ENCODE data around the gene GATC. TPM values are rescaled to one million over a fixed set of nuclear protein-coding genes. Genes with fewer than 3 reads are reported as not detected.

Gene GATC
- total and polyA plus RNA-seq, 7 donors: 6.4 to 17.6 (median 9.1) TPM

- intact Hi-C loops (cut with DNase I): no loop called here
- Histone ChIP-seq H3K27me3 (ENCODE audit: insufficient read depth in 3 of 3, low read length in 2 of 3) (no peaks in the 10 kb centered on the region), H3K9me3 (no peaks in the 10 kb centered on the region), H3K36me3 (ENCODE audit: insufficient read depth in 1 of 2, low read depth in 1 of 2) (peaks cover 2 to 7% of the 10 kb centered on the region in 2 donors), H3K4me1 (peaks cover 12% of the 10 kb centered on the region), H3K27ac (peak overlapping the region; percentile 5), H3K4me3 (no peak overlapping the region)
- DNase-seq (peak in 1 of 2 donors; percentile 64), ATAC-seq (peak in 1 of 4 donors; percentile 29)
- no peak for TF ChIP-seq CTCF (IDR thresholded peaks at IDR 0.05)
- WGBS, 3 donors: 24 to 61% (median 31%) methylated on average over 2 of the region's 2 CpGs
Observed at GRCh38 chr12:120490833-120491512, 44.7 kb downstream of the GATC start.

- peak overlapping the region; percentile 55 for H3K27ac ChIP-seq
- peaks cover 27% of the 10 kb centered on the region for H3K4me1 ChIP-seq
- no peaks in the 10 kb centered on the region for H3K9me3 ChIP-seq
- peaks cover 4 to 27% of the 10 kb centered on the region in 2 donors for H3K36me3 ChIP-seq (ENCODE audit: insufficient read depth in 1 of 2, low read depth in 1 of 2)
- H3K4me3 ChIP-seq: peak overlapping the region; percentile 99
- no peak for DNase-seq
- H3K27me3 ChIP-seq (ENCODE audit: insufficient read depth in 3 of 3, low read length in 2 of 3): no peaks in the 10 kb centered on the region
- no peak for TF ChIP-seq CTCF (IDR thresholded peaks at IDR 0.05)
- ATAC-seq: no peak
- intact Hi-C loops (cut with DNase I): loop anchor here in 1 of 2 donors (5.0 kb wide), 1 partner anchor 87 kb away; the partner anchor contains the start of gene POP5
- 18 to 25% (median 22%) methylated on average over 17 of the region's 17 CpGs for WGBS, 3 donors
Observed at GRCh38 chr12:120495186-120495730, 49.0 kb downstream of the GATC start.

- H3K27ac ChIP-seq: peak within 1 kb of the TSS; percentile 80
- H3K4me3 ChIP-seq: peak within 1 kb of the TSS; percentile 99
- ATAC-seq (peak; percentile 98 to 100 (median 99)), DNase-seq (peak; percentile 94 to 98)
- H3K4me1 ChIP-seq: peaks cover 27% of the 10 kb centered on the region
- no peaks in the 10 kb centered on the region for H3K9me3 ChIP-seq
- peak; percentile 9 for TF ChIP-seq CTCF (IDR thresholded peaks at IDR 0.05)
- H3K36me3 ChIP-seq (ENCODE audit: insufficient read depth in 1 of 2, low read depth in 1 of 2): peaks cover 9 to 33% of the 10 kb centered on the region in 2 donors
- intact Hi-C loops (cut with DNase I): loop anchor here in 1 of 2 donors (5.0 kb wide), 1 partner anchor 86 kb away; the partner anchor contains the start of gene POP5
- WGBS, 3 donors: 0 to 1% (median 1%) methylated on average over 40 to 53 of the region's 53 CpGs
- no peaks in the 10 kb centered on the region for H3K27me3 ChIP-seq (ENCODE audit: insufficient read depth in 3 of 3, low read length in 2 of 3)
Observed at GRCh38 chr12:120495731-120496412, 49.6 kb downstream of the GATC start, which contains the start of gene DYNLL1. Gene DYNLL1 (plus strand): TSS chr12:120496113. CDS start chr12:120496422, 309 bp downstream.

- peak; percentile 46 to 80 (median 60) for ATAC-seq
- Histone ChIP-seq H3K36me3 (ENCODE audit: insufficient read depth in 1 of 2, low read depth in 1 of 2) (peaks cover 9 to 41% of the 10 kb centered on the region in 2 donors), H3K27me3 (ENCODE audit: insufficient read depth in 3 of 3, low read length in 2 of 3) (no peaks in the 10 kb centered on the region), H3K9me3 (no peaks in the 10 kb centered on the region), H3K27ac (peak overlapping the region; percentile 80), H3K4me3 (peak overlapping the region; percentile 99), H3K4me1 (peaks cover 21% of the 10 kb centered on the region)
- peak; percentile 67 to 83 for DNase-seq
- no peak for TF ChIP-seq CTCF (IDR thresholded peaks at IDR 0.05)
- WGBS, 3 donors: 1 to 2% (median 1%) methylated on average over 46 to 47 of the region's 47 CpGs
- intact Hi-C loops (cut with DNase I): loop anchor here in 1 of 2 donors (5.0 kb wide), 1 partner anchor 86 kb away; the partner anchor contains the start of gene POP5
Observed at GRCh38 chr12:120496413-120497340, 50.4 kb downstream of the GATC start.
